HCT116 (cell line): ENCODE data around the gene MACF1. TPM values are rescaled to one million over a fixed set of nuclear protein-coding genes. Genes with fewer than 3 reads are reported as not detected.

Experiments used
- ATAC-seq: fragments of 200-7000 bp; cut with Tn5 transposase; 2 replicates; pipeline ENCODE4 v1.9.1; 2020; ENCODE audit warnings: mild to moderate bottlenecking, moderate library complexity
- BruUV-seq: library from RNA; stranded (reverse); fragments of 400-500 nt; replicated peaks from 2 replicates; lab custom pipeline; 2021; lab: Mats Ljungman, UMichigan
- CTCF ChIA-PET: fragments of 300-600 bp; sonication (Branson Sonifier 250); formaldehyde crosslinking; loops from one replicate; lab custom pipeline; 2021; ENCODE audit warnings: antibody characterized with exemption; lab: Charles Lee
- POLR2A ChIA-PET: fragments of 300-600, 350-600 bp; sonication (Branson Sonifier 250); formaldehyde crosslinking; loops from one replicate; lab custom pipeline; 2021; ENCODE audit warnings: antibody characterized with exemption; lab: Charles Lee
- RAD21 ChIA-PET, 2 experiments: fragments of 300-600 bp; sonication (Branson Sonifier 250); formaldehyde crosslinking; loops; one replicate each; lab custom pipeline; 2023; ENCODE audit warnings: low total read pairs in 2 of 2; ENCODE audit not compliant: uncharacterized antibody in 2 of 2, unreplicated experiment in 2 of 2, low non-redundant PET in 1 of 2; lab: Charles Lee
- DNase-seq: peaks from one replicate; pipeline ENCODE4 v3.0.0-alpha.2; 2010; ENCODE audit warnings: low read depth, low spot score
- H2AFZ ChIP-seq: fragments of 200-600 bp; shearing (Covaris generic), sonication (generic); 2 replicates; pipeline ENCODE4 v1.6.1; 2017; ENCODE audit warnings: low read depth, mixed run types, mixed read lengths, antibody characterized with exemption, low read length; ENCODE audit not compliant: poor library complexity, severe bottlenecking
- H3K27ac ChIP-seq: 2 replicates; pipeline ENCODE4 v1.5.1; 2012; ENCODE audit warnings: low read depth, low read length
- H3K27me3 ChIP-seq: fragments of 200-600 bp; sonication (generic); 2 replicates; pipeline ENCODE4 v1.6.1; 2016; ENCODE audit warnings: mixed run types, low read length, mixed read lengths; ENCODE audit not compliant: insufficient read depth
- H3K36me3 ChIP-seq, 2 experiments: fragments of 200-500 bp in 1 of 2; fragments of 200-600 bp in 1 of 2; sonication (Bioruptor generic) in 1 of 2; sonication (generic) in 1 of 2; 2 replicates each; pipeline versions ENCODE4 v1.5.1 to v1.6.1; 2014 to 2016; ENCODE audit warnings: low read length in 2 of 2, inconsistent platforms in 1 of 2, mixed read lengths in 1 of 2, mixed run types in 1 of 2; ENCODE audit not compliant: insufficient read depth in 2 of 2, control insufficient read depth in 1 of 2
- H3K4me1 ChIP-seq, 2 experiments: fragments of 200-600 bp in 1 of 2; sonication (generic) in 1 of 2; 2 replicates each; pipeline versions ENCODE4 v1.5.1 to v1.6.1; 2012 to 2017; ENCODE audit warnings: low read length in 2 of 2, inconsistent platforms in 1 of 2, mild to moderate bottlenecking in 1 of 2, mixed read lengths in 1 of 2, mixed run types in 1 of 2, moderate library complexity in 1 of 2; ENCODE audit not compliant: insufficient read depth in 2 of 2, control insufficient read depth in 1 of 2
- H3K4me2 ChIP-seq: fragments of 200-600 bp; sonication (generic); 2 replicates; pipeline ENCODE4 v1.6.1; 2017; ENCODE audit warnings: mixed run types, low read length, mixed read lengths
- H3K4me3 ChIP-seq, 2 experiments: fragments of 200-600 bp in 1 of 2; sonication (generic) in 1 of 2; replicated peaks in 1 of 2; 2 replicates each; pipeline ENCODE4 v1.5.1; 2011 to 2016; ENCODE audit warnings: low read length in 2 of 2, control low read depth in 1 of 2, low read depth in 1 of 2, mild to moderate bottlenecking in 1 of 2, mixed read lengths in 1 of 2, mixed run types in 1 of 2
- H3K79me2 ChIP-seq: fragments of 200-600 bp; sonication (generic); 2 replicates; pipeline ENCODE4 v1.6.1; 2017; ENCODE audit warnings: mild to moderate bottlenecking, mixed run types, low read length, moderate library complexity, mixed read lengths; ENCODE audit not compliant: insufficient read depth
- H3K9ac ChIP-seq: fragments of 200-600 bp; sonication (generic); 2 replicates; pipeline ENCODE4 v1.6.1; 2016; ENCODE audit warnings: low read length, mixed read lengths
- H3K9me2 ChIP-seq: fragments of 200-600 bp; sonication (generic), shearing (Covaris generic); 2 replicates; pipeline ENCODE4 v1.6.1; 2017; ENCODE audit warnings: mixed run types, mild to moderate bottlenecking, moderate library complexity; ENCODE audit not compliant: insufficient read depth
- H3K9me3 ChIP-seq, 2 experiments: fragments of 200-500 bp in 1 of 2; fragments of 200-600 bp in 1 of 2; sonication (Bioruptor generic) in 1 of 2; sonication (generic) in 1 of 2; 2 replicates each; pipeline ENCODE4 v1.6.1; 2014 to 2017; ENCODE audit warnings: low read length in 2 of 2, mixed read lengths in 2 of 2, inconsistent platforms in 1 of 2, low read depth in 1 of 2, mild to moderate bottlenecking in 1 of 2, mixed run types in 1 of 2, moderate library complexity in 1 of 2; ENCODE audit not compliant: control insufficient read depth in 1 of 2, insufficient read depth in 1 of 2
- H4K20me1 ChIP-seq: fragments of 200-600 bp; sonication (generic), shearing (Covaris generic); 2 replicates; pipeline ENCODE4 v1.6.1; 2017; ENCODE audit warnings: mixed run types, mild to moderate bottlenecking, moderate library complexity; ENCODE audit not compliant: insufficient read depth
- ATF3 ChIP-seq: IDR thresholded peaks from 2 replicates; pipeline ENCODE4 v1.6.1; 2012
- CBX3 ChIP-seq: IDR thresholded peaks from 2 replicates; pipeline ENCODE4 v1.6.1; 2012; ENCODE audit warnings: low read depth
- CEBPB ChIP-seq: IDR thresholded peaks from 2 replicates; pipeline ENCODE4 v1.6.1; 2012; ENCODE audit warnings: low read depth
- CTCF ChIP-seq, 3 experiments: fragments of 200-600 bp in 1 of 3; sonication (generic) in 1 of 3; IDR thresholded peaks in 2 of 3; conservative IDR thresholded peaks in 1 of 3; 2 replicates each; pipeline ENCODE4 v1.5.1; 2012 to 2017; ENCODE audit warnings: low read depth in 2 of 3, low read length in 2 of 3, antibody characterized with exemption in 1 of 3, borderline replicate concordance in 1 of 3, control low read depth in 1 of 3, mild to moderate bottlenecking in 1 of 3, mixed read lengths in 1 of 3, mixed run types in 1 of 3, moderate library complexity in 1 of 3; ENCODE audit not compliant: insufficient read depth in 1 of 3
- EGR1 ChIP-seq: IDR thresholded peaks from 2 replicates; pipeline ENCODE4 v1.6.1; 2012; ENCODE audit warnings: low read depth
- EZH2 ChIP-seq: fragments of 200-600 bp; sonication (generic); IDR thresholded peaks from 2 replicates; pipeline ENCODE4 v1.6.1; 2017; ENCODE audit warnings: antibody characterized with exemption, mixed run types
- EZH2phosphoT487 ChIP-seq: fragments of 200-600 bp; IDR thresholded peaks from 2 replicates; pipeline ENCODE4 v1.6.1; 2018; ENCODE audit warnings: antibody characterized with exemption, borderline replicate concordance
- FOSL1 ChIP-seq: IDR thresholded peaks from 2 replicates; pipeline ENCODE4 v1.6.1; 2012; ENCODE audit warnings: low read depth
- JUND ChIP-seq: IDR thresholded peaks from 2 replicates; pipeline ENCODE4 v1.6.1; 2012
- POLR2A ChIP-seq: IDR thresholded peaks from 2 replicates; pipeline ENCODE4 v1.7.0; 2011; ENCODE audit warnings: borderline replicate concordance; ENCODE audit not compliant: insufficient read depth, insufficient read length; ENCODE audit errors: extremely low read depth
- POLR2AphosphoS5 ChIP-seq: IDR thresholded peaks from 2 replicates; pipeline ENCODE4 v1.6.1; 2011; ENCODE audit warnings: mild to moderate bottlenecking, low read depth, low read length, moderate library complexity
- RAD21 ChIP-seq: IDR thresholded peaks from 2 replicates; pipeline ENCODE4 v1.6.1; 2012; ENCODE audit warnings: low read depth, mild to moderate bottlenecking
- SP1 ChIP-seq: IDR thresholded peaks from 2 replicates; pipeline ENCODE4 v1.6.1; 2012; ENCODE audit warnings: low read depth
- SRF ChIP-seq: IDR thresholded peaks from 2 replicates; pipeline ENCODE4 v1.6.1; 2012; ENCODE audit warnings: low read depth
- TCF7L2 ChIP-seq: IDR thresholded peaks from 2 replicates; pipeline ENCODE4 v1.7.0; 2011; ENCODE audit warnings: borderline replicate concordance, inconsistent platforms; ENCODE audit not compliant: insufficient read depth, insufficient read length; ENCODE audit errors: extremely low read depth
- YY1 ChIP-seq: IDR thresholded peaks from 2 replicates; pipeline ENCODE4 v1.6.1; 2011; ENCODE audit warnings: low read length, low read depth, moderate library complexity, mild to moderate bottlenecking; ENCODE audit not compliant: insufficient replicate concordance; ENCODE audit errors: extremely low read depth
- ZFX ChIP-seq: fragments of 450-650 bp; IDR thresholded peaks from 2 replicates; pipeline ENCODE4 v1.6.1; 2017
- ZNF274 ChIP-seq: fragments of 200-500 bp; sonication (Bioruptor generic); IDR thresholded peaks from 2 replicates; pipeline ENCODE4 v1.6.1; 2014; ENCODE audit warnings: mild to moderate bottlenecking, low read depth, low read length, inconsistent platforms
- intact Hi-C: fragments of 100-400 bp; cut with micrococcal nuclease; formaldehyde crosslinking; loops from 2 replicates; pipeline ENCODE4 v1.10.0; 2022
- total RNA-seq: library from RNA; stranded (reverse); gene quantifications from one replicate; pipeline ENCODE4 v1.2.1, GENCODE V29; 2021; ENCODE audit not compliant: unreplicated experiment
- TF ChIP-seq, protein P1 (sequence below): IDR thresholded peaks from 2 replicates; pipeline ENCODE4 v1.6.1; 2011; ENCODE audit warnings: mild to moderate bottlenecking, low read length, moderate library complexity; ENCODE audit not compliant: insufficient replicate concordance; ENCODE audit errors: extremely low read depth
- TF ChIP-seq, protein P2 (sequence below): IDR thresholded peaks from 2 replicates; pipeline ENCODE4 v1.6.1; 2012; ENCODE audit warnings: low read depth

Gene MACF1
- total RNA-seq, 1 experiment from 2014 or later: 146 TPM

DNA sequence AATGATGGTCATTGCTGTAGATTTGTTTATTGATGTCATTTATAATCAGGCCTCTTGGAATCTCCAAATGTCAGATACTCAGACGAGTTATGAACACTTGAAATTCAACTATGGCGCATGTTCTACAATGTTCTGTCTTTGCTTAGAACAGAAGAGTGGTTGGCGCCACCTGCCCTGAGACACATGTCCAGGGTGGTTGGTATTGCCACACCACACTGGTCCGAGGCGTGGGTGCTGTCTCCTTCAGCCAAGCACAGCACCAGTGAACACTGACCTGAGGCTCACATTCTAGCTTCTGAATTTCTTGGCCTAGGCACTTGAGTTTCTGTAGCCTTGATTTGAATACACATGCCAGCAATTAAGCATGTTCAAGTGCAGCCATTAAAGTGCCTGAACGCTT is 276.8 kb downstream of the MACF1 start:
- ATAC-seq: no peak
- ChIA-PET POLR2A (no interaction called here), CTCF (no interaction called here), RAD21 (no interaction called here)
- H3K79me2 ChIP-seq: no peaks in the 10 kb centered on the region
- H3K4me2 ChIP-seq: no peak overlapping the region
- H3K9ac ChIP-seq: no peak overlapping the region
- no peaks in the 10 kb centered on the region for H3K27me3 ChIP-seq
- BruUV-seq: no TSS peak
- no peak overlapping the region for H3K4me3 ChIP-seq
- intact Hi-C loops: no loop called here
- H3K27ac ChIP-seq: no peak overlapping the region
- no peaks in the 10 kb centered on the region for H4K20me1 ChIP-seq
- H3K9me3 ChIP-seq: no peaks in the 10 kb centered on the region
- no peaks in the 10 kb centered on the region for H3K4me1 ChIP-seq
- H3K9me2 ChIP-seq: no peaks in the 10 kb centered on the region
- no peak for DNase-seq
- H2AFZ ChIP-seq: no peak overlapping the region
- TF ChIP-seq JUND (no peak), RAD21 (no peak), CEBPB (no peak), ZNF274 (no peak), TCF7L2 (no peak), ZFX (no peak), EZH2phosphoT487 (no peak), CTCF (IDR thresholded peaks at IDR 0.05 in 2 of 3, conservative IDR thresholded peaks at IDR 0.05 in 1 of 3; ENCODE audit: borderline replicate concordance in 1 of 3, insufficient read depth in 1 of 3, low read depth in 2 of 3, low read length in 2 of 3) (no peak), ATF3 (no peak), POLR2A (no peak), POLR2AphosphoS5 (no peak), EZH2 (no peak), SRF (no peak), CBX3 (no peak), EGR1 (no peak), YY1 (no peak), FOSL1 (no peak), SP1 (no peak)
- TF ChIP-seq, protein P1, sequence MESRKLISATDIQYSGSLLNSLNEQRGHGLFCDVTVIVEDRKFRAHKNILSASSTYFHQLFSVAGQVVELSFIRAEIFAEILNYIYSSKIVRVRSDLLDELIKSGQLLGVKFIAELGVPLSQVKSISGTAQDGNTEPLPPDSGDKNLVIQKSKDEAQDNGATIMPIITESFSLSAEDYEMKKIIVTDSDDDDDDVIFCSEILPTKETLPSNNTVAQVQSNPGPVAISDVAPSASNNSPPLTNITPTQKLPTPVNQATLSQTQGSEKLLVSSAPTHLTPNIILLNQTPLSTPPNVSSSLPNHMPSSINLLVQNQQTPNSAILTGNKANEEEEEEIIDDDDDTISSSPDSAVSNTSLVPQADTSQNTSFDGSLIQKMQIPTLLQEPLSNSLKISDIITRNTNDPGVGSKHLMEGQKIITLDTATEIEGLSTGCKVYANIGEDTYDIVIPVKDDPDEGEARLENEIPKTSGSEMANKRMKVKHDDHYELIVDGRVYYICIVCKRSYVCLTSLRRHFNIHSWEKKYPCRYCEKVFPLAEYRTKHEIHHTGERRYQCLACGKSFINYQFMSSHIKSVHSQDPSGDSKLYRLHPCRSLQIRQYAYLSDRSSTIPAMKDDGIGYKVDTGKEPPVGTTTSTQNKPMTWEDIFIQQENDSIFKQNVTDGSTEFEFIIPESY: no peak
- TF ChIP-seq, protein P2, sequence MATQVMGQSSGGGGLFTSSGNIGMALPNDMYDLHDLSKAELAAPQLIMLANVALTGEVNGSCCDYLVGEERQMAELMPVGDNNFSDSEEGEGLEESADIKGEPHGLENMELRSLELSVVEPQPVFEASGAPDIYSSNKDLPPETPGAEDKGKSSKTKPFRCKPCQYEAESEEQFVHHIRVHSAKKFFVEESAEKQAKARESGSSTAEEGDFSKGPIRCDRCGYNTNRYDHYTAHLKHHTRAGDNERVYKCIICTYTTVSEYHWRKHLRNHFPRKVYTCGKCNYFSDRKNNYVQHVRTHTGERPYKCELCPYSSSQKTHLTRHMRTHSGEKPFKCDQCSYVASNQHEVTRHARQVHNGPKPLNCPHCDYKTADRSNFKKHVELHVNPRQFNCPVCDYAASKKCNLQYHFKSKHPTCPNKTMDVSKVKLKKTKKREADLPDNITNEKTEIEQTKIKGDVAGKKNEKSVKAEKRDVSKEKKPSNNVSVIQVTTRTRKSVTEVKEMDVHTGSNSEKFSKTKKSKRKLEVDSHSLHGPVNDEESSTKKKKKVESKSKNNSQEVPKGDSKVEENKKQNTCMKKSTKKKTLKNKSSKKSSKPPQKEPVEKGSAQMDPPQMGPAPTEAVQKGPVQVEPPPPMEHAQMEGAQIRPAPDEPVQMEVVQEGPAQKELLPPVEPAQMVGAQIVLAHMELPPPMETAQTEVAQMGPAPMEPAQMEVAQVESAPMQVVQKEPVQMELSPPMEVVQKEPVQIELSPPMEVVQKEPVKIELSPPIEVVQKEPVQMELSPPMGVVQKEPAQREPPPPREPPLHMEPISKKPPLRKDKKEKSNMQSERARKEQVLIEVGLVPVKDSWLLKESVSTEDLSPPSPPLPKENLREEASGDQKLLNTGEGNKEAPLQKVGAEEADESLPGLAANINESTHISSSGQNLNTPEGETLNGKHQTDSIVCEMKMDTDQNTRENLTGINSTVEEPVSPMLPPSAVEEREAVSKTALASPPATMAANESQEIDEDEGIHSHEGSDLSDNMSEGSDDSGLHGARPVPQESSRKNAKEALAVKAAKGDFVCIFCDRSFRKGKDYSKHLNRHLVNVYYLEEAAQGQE: no peak
- peaks cover 14 to 22% of the 10 kb centered on the region in 2 experiments; a peak in 3 of 4 replicates for H3K36me3 ChIP-seq
